ENCODE measurements around the gene FZD10. TPM values are rescaled to one million over a fixed set of nuclear protein-coding genes. Genes with fewer than 3 reads are reported as not detected.

FZD10 gene
- total RNA-seq, 2 experiments from 2014 or later: not detected

- H3K4me1 Mint-ChIP-seq: no peaks in the 10 kb centered on the region
- no peak overlapping the region for H3K4me3 Mint-ChIP-seq
- H3K9me3 Mint-ChIP-seq: no peaks in the 10 kb centered on the region
- no peak for DNase-seq
- H3K27ac Mint-ChIP-seq: no peak overlapping the region
- H3K27me3 Mint-ChIP-seq: peaks cover 46% of the 10 kb centered on the region
- H3K36me3 Mint-ChIP-seq: no peaks in the 10 kb centered on the region
These were observed 4.1 kb upstream of the FZD10 start for GRCh38 chr12:130157998-130158753.

GRCh38 chr12:130158754-130159059 lies 3.6 kb upstream of the FZD10 start:
- Mint-ChIP-seq H3K27me3 (peaks cover 51% of the 10 kb centered on the region), H3K36me3 (no peaks in the 10 kb centered on the region), H3K27ac (no peak overlapping the region), H3K9me3 (no peaks in the 10 kb centered on the region), H3K4me3 (no peak overlapping the region), H3K4me1 (no peaks in the 10 kb centered on the region)
- no peak for DNase-seq

- peaks cover 55% of the 10 kb centered on the region for H3K27me3 Mint-ChIP-seq
- no peak overlapping the region for H3K27ac Mint-ChIP-seq
- no peaks in the 10 kb centered on the region for H3K36me3 Mint-ChIP-seq
- H3K9me3 Mint-ChIP-seq: no peaks in the 10 kb centered on the region
- no peaks in the 10 kb centered on the region for H3K4me1 Mint-ChIP-seq
- no peak for DNase-seq
- H3K4me3 Mint-ChIP-seq: no peak overlapping the region
These were observed 2.0 kb upstream of the FZD10 start for GRCh38 chr12:130160306-130160705.

- Mint-ChIP-seq H3K9me3 (no peaks in the 10 kb centered on the region), H3K27me3 (peaks cover 54% of the 10 kb centered on the region), H3K36me3 (no peaks in the 10 kb centered on the region), H3K4me3 (no peak overlapping the region), H3K27ac (no peak overlapping the region), H3K4me1 (no peaks in the 10 kb centered on the region)
- no peak for DNase-seq
These were observed 1.5 kb upstream of the FZD10 start for GRCh38 chr12:130160711-130161231.

- peak overlapping the region; percentile 18 for H3K4me3 Mint-ChIP-seq
- H3K27ac Mint-ChIP-seq: no peak overlapping the region
- no peak for DNase-seq
- H3K4me1 Mint-ChIP-seq: no peaks in the 10 kb centered on the region
- H3K9me3 Mint-ChIP-seq: no peaks in the 10 kb centered on the region
- H3K27me3 Mint-ChIP-seq: peaks cover 53% of the 10 kb centered on the region
- no peaks in the 10 kb centered on the region for H3K36me3 Mint-ChIP-seq
These were observed 712 bp upstream of the FZD10 start for GRCh38 chr12:130161261-130162243.

GRCh38 chr12:130162745-130163460 lies 639 bp downstream of the FZD10 start:
- H3K36me3 Mint-ChIP-seq: no peaks in the 10 kb centered on the region
- H3K4me1 Mint-ChIP-seq: no peaks in the 10 kb centered on the region
- no peaks in the 10 kb centered on the region for H3K9me3 Mint-ChIP-seq
- peaks cover 54% of the 10 kb centered on the region for H3K27me3 Mint-ChIP-seq
- DNase-seq: no peak
- H3K4me3 Mint-ChIP-seq: peak overlapping the region; percentile 22
- no peak overlapping the region for H3K27ac Mint-ChIP-seq

- H3K9me3 Mint-ChIP-seq: no peaks in the 10 kb centered on the region
- no peaks in the 10 kb centered on the region for H3K36me3 Mint-ChIP-seq
- no peak overlapping the region for H3K4me3 Mint-ChIP-seq
- DNase-seq: no peak
- peaks cover 54% of the 10 kb centered on the region for H3K27me3 Mint-ChIP-seq
- H3K4me1 Mint-ChIP-seq: no peaks in the 10 kb centered on the region
- no peak overlapping the region for H3K27ac Mint-ChIP-seq
These were observed 1.4 kb downstream of the FZD10 start for GRCh38 chr12:130163461-130164215.

GRCh38 chr12:130164216-130164542 lies 1.9 kb downstream of the FZD10 start:
- no peak for DNase-seq
- Mint-ChIP-seq H3K4me1 (no peaks in the 10 kb centered on the region), H3K27me3 (peaks cover 59% of the 10 kb centered on the region), H3K4me3 (no peak overlapping the region), H3K9me3 (no peaks in the 10 kb centered on the region), H3K27ac (no peak overlapping the region), H3K36me3 (no peaks in the 10 kb centered on the region)

- H3K4me3 Mint-ChIP-seq: no peak overlapping the region
- DNase-seq: no peak
- peaks cover 65% of the 10 kb centered on the region for H3K27me3 Mint-ChIP-seq
- no peaks in the 10 kb centered on the region for H3K4me1 Mint-ChIP-seq
- no peaks in the 10 kb centered on the region for H3K36me3 Mint-ChIP-seq
- no peaks in the 10 kb centered on the region for H3K9me3 Mint-ChIP-seq
- no peak overlapping the region for H3K27ac Mint-ChIP-seq
These were observed 2.7 kb downstream of the FZD10 start for GRCh38 chr12:130164936-130165335.

GRCh38 chr12:130166306-130166705 lies 4.0 kb downstream of the FZD10 start:
- Mint-ChIP-seq H3K27me3 (peaks cover 68% of the 10 kb centered on the region), H3K4me1 (no peaks in the 10 kb centered on the region), H3K27ac (no peak overlapping the region), H3K4me3 (no peak overlapping the region), H3K36me3 (no peaks in the 10 kb centered on the region), H3K9me3 (no peaks in the 10 kb centered on the region)
- no peak for DNase-seq

GRCh38 chr12:130167537-130167936 lies 5.3 kb downstream of the FZD10 start:
- H3K9me3 Mint-ChIP-seq: no peaks in the 10 kb centered on the region
- H3K27ac Mint-ChIP-seq: no peak overlapping the region

GRCh38 chr12:130169256-130169655 lies 7.0 kb downstream of the FZD10 start:
- H3K27me3 Mint-ChIP-seq: peaks cover 59% of the 10 kb centered on the region
- no peaks in the 10 kb centered on the region for H3K9me3 Mint-ChIP-seq
- no peak overlapping the region for H3K27ac Mint-ChIP-seq

More at GRCh38 chr12:130167537-130167936, 5.3 kb downstream of the FZD10 start:
- no peaks in the 10 kb centered on the region for H3K4me1 Mint-ChIP-seq
- no peaks in the 10 kb centered on the region for H3K36me3 Mint-ChIP-seq
- H3K27me3 Mint-ChIP-seq: peaks cover 67% of the 10 kb centered on the region
- H3K4me3 Mint-ChIP-seq: no peak overlapping the region
- DNase-seq: no peak

GRCh38 chr12:130169924-130170323 lies 7.7 kb downstream of the FZD10 start:
- H3K9me3 Mint-ChIP-seq: no peaks in the 10 kb centered on the region
- no peak overlapping the region for H3K4me3 Mint-ChIP-seq
- DNase-seq: no peak
- H3K4me1 Mint-ChIP-seq: no peaks in the 10 kb centered on the region
- H3K36me3 Mint-ChIP-seq: no peaks in the 10 kb centered on the region
- peaks cover 53% of the 10 kb centered on the region for H3K27me3 Mint-ChIP-seq
- H3K27ac Mint-ChIP-seq: no peak overlapping the region

More at GRCh38 chr12:130169256-130169655, 7.0 kb downstream of the FZD10 start:
- Mint-ChIP-seq H3K4me1 (no peaks in the 10 kb centered on the region), H3K36me3 (no peaks in the 10 kb centered on the region), H3K4me3 (no peak overlapping the region)
- no peak for DNase-seq

GRCh38 chr12:130170611-130171010 lies 8.3 kb downstream of the FZD10 start:
- Mint-ChIP-seq H3K4me3 (no peak overlapping the region), H3K4me1 (no peaks in the 10 kb centered on the region), H3K36me3 (no peaks in the 10 kb centered on the region), H3K27ac (no peak overlapping the region), H3K9me3 (no peaks in the 10 kb centered on the region), H3K27me3 (peaks cover 54% of the 10 kb centered on the region)
- DNase-seq: no peak

Measured in activated naive CD8-positive, alpha-beta T cell treated with anti-CD3 and anti-CD28 coated beads for 36 hours (primary cell).